ENCODE results near the gene PCYT1B.

Gene PCYT1B

DNA sequence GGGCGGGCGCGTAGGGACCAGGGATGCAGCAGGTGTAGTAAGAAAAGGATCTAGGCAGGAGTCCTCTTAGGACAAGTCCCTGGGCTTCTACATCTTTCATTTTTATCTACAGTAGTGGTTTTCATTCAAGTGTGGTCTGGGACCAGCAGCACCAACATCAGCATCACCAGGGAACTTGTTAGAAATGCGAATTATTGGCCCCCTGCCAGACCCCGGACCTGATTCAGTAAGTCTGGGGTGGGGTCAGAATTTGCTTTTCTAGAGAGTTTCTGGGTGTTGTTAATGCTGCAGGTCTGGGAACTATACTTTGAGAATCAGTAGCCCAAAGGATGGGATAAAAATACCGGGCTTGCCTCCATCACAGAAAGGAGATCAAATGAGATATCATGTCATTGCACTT, 1.3 kb upstream of the PCYT1B start:
- no peak for DNase-seq (ENCODE audit: extremely low read depth, low read depth)
- H3K4me3 ChIP-seq (replicated peaks; ENCODE audit: low read depth, low read length) = no peak overlapping the region
- TF ChIP-seq, protein P1, sequence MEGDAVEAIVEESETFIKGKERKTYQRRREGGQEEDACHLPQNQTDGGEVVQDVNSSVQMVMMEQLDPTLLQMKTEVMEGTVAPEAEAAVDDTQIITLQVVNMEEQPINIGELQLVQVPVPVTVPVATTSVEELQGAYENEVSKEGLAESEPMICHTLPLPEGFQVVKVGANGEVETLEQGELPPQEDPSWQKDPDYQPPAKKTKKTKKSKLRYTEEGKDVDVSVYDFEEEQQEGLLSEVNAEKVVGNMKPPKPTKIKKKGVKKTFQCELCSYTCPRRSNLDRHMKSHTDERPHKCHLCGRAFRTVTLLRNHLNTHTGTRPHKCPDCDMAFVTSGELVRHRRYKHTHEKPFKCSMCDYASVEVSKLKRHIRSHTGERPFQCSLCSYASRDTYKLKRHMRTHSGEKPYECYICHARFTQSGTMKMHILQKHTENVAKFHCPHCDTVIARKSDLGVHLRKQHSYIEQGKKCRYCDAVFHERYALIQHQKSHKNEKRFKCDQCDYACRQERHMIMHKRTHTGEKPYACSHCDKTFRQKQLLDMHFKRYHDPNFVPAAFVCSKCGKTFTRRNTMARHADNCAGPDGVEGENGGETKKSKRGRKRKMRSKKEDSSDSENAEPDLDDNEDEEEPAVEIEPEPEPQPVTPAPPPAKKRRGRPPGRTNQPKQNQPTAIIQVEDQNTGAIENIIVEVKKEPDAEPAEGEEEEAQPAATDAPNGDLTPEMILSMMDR (IDR thresholded peaks at IDR 0.05; ENCODE audit: low read depth, low read length, missing control alignments) = no peak

DNA sequence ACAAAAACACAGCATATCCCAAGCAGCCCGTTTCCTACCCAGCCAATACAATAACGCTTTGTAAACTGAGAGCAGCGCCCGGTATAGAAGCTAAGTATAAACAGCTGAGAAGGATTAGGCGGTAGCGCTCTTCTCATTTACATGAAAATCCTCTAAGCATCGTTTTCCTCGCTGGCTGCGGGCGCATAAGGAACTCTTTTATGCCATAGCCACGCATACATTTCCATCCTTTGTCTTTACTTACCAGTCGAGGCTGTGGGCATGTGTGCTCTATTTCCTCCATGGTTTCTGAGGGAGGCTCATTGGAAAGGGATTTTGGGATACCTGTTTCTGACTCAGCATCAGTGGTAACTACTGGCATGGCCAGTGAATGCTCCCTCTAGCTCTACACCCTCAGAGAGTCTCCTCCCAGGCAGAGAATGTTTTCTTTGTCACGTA, 383 bp downstream of the PCYT1B start:
- TF ChIP-seq, protein P1 (IDR thresholded peaks at IDR 0.05; ENCODE audit: low read depth, low read length, missing control alignments) = no peak
- no peak for DNase-seq (ENCODE audit: extremely low read depth, low read depth)
- H3K4me3 ChIP-seq (replicated peaks; ENCODE audit: low read depth, low read length) = 0 out of 2 replicates have a peak overlapping the region, but pooled peaks have one; percentile 7

DNA sequence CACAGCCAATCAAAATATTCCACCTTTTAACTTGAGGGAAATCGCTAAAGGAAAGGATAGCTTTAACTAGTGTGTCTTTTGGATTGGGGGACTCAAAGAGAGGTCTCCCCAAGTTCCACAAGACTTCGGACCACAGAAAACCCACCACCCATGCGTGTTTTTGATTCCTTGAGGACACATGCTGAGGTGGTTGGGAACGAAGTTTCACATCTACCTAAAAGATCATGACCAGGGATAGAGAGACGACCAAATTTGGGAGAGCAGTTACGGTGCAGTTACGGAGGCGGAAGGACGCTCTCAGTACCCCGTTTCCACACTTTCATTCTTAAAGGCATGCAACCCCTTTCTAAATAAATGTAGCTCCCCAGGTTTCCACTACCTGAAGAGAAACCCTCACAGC, 1.1 kb downstream of the PCYT1B start:
- no peak for DNase-seq (ENCODE audit: extremely low read depth, low read depth)
- H3K4me3 ChIP-seq (replicated peaks; ENCODE audit: low read depth, low read length) = no peak overlapping the region
- TF ChIP-seq, protein P1 (IDR thresholded peaks at IDR 0.05; ENCODE audit: low read depth, low read length, missing control alignments) = no peak

DNA sequence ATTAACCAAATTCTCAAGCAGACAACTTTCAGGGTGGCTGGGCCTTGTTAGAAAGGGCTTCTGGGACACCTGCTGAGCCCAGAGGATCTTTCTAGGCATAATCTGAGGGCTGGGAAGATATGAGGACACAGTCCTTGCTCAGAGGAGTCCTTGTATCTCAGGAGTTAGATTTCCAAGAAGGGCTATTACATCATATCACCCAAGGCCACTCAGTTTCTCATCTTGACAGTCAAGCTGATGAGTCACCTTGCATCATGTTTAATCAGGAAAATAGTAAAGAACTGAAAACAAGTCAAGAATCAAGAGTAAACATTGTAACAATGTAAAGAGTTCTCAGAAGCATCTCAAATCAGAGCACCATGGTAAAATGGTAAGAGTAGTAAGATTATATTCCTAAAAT, 4.0 kb downstream of the PCYT1B start:
- H3K4me3 ChIP-seq (replicated peaks; ENCODE audit: low read depth, low read length) = no peak overlapping the region
- DNase-seq (ENCODE audit: extremely low read depth, low read depth) = no peak
- TF ChIP-seq, protein P1 (IDR thresholded peaks at IDR 0.05; ENCODE audit: low read depth, low read length, missing control alignments) = no peak

DNA sequence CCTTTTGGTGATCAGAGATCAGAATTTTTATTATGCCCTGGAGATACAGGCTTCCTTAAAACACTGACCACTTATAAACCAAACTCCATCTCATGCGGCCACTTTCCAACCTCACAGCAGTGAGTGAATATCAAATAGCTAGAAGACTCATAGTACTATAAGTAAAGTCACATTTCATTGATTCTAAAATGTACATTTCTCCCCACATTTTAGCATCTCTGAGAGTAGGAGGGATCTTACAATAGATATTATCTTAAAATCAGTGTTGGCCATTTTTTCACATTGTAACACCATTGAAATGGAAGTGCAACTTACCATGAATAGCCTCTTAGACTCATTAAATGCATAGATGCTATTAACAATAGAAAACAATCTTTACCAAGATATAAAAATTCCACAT, 17.4 kb downstream of the PCYT1B start:
- no peak for DNase-seq (ENCODE audit: extremely low read depth, low read depth)
- no peak overlapping the region for H3K4me3 ChIP-seq (replicated peaks; ENCODE audit: low read depth, low read length)
- TF ChIP-seq, protein P1 (IDR thresholded peaks at IDR 0.05; ENCODE audit: low read depth, low read length, missing control alignments) = no peak

DNA sequence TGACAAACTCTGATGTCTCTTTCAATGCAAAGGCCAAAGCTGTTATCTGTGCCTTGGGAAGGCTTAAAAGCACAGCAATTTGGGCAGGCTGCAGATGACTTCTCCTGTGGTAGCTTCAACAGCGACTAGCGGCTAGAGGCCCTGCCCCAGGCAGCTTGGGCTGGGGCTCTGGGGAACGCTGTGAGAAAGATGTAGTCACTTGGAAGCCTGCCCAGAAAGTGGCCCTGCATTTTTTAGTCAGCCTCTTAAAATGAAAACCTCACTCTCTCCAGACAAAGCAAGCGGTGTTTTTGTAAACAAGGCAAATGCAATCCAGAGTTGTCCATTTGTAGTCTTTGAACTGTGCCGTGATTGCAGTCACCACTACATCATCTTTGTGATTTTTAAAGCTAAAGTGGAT, 27.5 kb downstream of the PCYT1B start:
- peak; percentile 21 for DNase-seq (ENCODE audit: extremely low read depth, low read depth)
- H3K4me3 ChIP-seq (replicated peaks; ENCODE audit: low read depth, low read length) = no peak overlapping the region
- TF ChIP-seq, protein P1 (IDR thresholded peaks at IDR 0.05; ENCODE audit: low read depth, low read length, missing control alignments) = no peak

DNA sequence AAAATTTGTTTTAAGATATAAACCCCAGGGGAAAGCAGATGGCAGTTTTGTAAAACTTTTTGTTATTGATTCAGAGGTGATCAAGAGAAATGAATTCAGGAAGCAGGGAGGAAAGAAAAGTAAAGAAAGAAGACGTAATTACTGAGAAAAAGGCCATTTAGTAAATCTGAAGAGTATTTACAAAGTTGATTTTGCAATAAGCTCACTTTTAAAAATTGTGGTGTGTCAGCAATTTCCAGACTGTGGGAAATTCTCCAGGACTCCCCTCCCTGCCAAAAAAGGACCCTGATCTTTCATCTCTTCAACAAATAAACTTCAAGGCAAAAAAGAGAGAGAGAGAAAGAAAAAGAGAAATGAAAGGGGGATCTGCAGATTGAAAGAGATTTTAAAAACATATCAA, 36.6 kb downstream of the PCYT1B start:
- no peak for DNase-seq (ENCODE audit: extremely low read depth, low read depth)
- TF ChIP-seq, protein P1 (IDR thresholded peaks at IDR 0.05; ENCODE audit: low read depth, low read length, missing control alignments) = no peak
- no peak overlapping the region for H3K4me3 ChIP-seq (replicated peaks; ENCODE audit: low read depth, low read length)
